ENCODE measurements around the gene KCNJ1. TPM values are rescaled to one million over a fixed set of nuclear protein-coding genes. Genes with fewer than 3 reads are reported as not detected.

The KCNJ1 gene
- total and polyA plus RNA-seq, 2 of the 8 experiments (the other 6 are each of a cell fraction or from before 2014, with no cell fraction given): 0.17 to 0.23 TPM

GRCh38 chr11:128874427-128874826 is 7.3 kb upstream of the KCNJ1 start:
- CTCF ChIA-PET (ENCODE audit: partially characterized antibody): interaction anchor here (0.9 to 4.9 kb wide), 6 partner anchors 11 to 82 kb away, joined by 3 to 35 read pairs (median 6); no protein-coding TSS in a partner anchor
- Histone ChIP-seq H3K27ac (ENCODE audit: low read depth, low read length) (no peak overlapping the region), H2BK20ac (ENCODE audit: low read length) (no peak overlapping the region), H2BK12ac (ENCODE audit: low read depth, low read length) (no peak overlapping the region), H4K20me1 (replicated peaks in 1 of 2; ENCODE audit: control insufficient read depth in 1 of 2, insufficient read depth in 2 of 2, low read length in 2 of 2) (no peaks in the 10 kb centered on the region), H4K5ac (ENCODE audit: insufficient read length, low read depth, low read length) (no peak overlapping the region), H3K4me1 (replicated peaks in 1 of 4; ENCODE audit: control insufficient read depth in 3 of 4, insufficient read depth in 4 of 4, low read length in 3 of 4) (peaks cover 17 to 35% (median 23%) of the 10 kb centered on the region in 4 experiments), H2BK120ac (replicated peaks; ENCODE audit: low read depth, low read length) (no peak overlapping the region), H3K9ac (replicated peaks in 1 of 4; ENCODE audit: extremely low read depth in 1 of 4, low read depth in 3 of 4, low read length in 3 of 4) (no peak overlapping the region), H3K4me3 (ENCODE audit: extremely low read depth in 1 of 4, insufficient read depth in 2 of 4, low read depth in 3 of 4, low read length in 4 of 4) (no peak overlapping the region), H4K91ac (replicated peaks; ENCODE audit: insufficient read length, low read length) (no peak overlapping the region), H3K18ac (ENCODE audit: extremely low read depth, low read length) (no peak overlapping the region), H3K14ac (ENCODE audit: insufficient read length) (no peak overlapping the region), H4K8ac (ENCODE audit: extremely low read depth, insufficient read depth, low read length) (no peak overlapping the region), H2AFZ (ENCODE audit: low read length) (no peak overlapping the region), H3K79me2 (ENCODE audit: control insufficient read depth in 1 of 2, insufficient read depth in 2 of 2, low read length in 2 of 2) (no peaks in the 10 kb centered on the region), H3K36me3 (ENCODE audit: control insufficient read depth in 2 of 4, insufficient read depth in 4 of 4, low read length in 3 of 4) (no peaks in the 10 kb centered on the region), H3K23me2 (ENCODE audit: low read depth, low read length) (no peaks in the 10 kb centered on the region), H3K23ac (ENCODE audit: insufficient read length) (no peak overlapping the region), H3K4me2 (ENCODE audit: insufficient read depth in 1 of 2, low read depth in 2 of 2, low read length in 2 of 2) (no peak overlapping the region), H3K79me1 (ENCODE audit: low read depth, low read length) (no peaks in the 10 kb centered on the region), H2BK5ac (ENCODE audit: low read depth, low read length) (no peak overlapping the region), H2AK5ac (ENCODE audit: low read depth, low read length) (no peak overlapping the region), H3K9me3 (ENCODE audit: insufficient read depth in 2 of 2, low read depth in 1 of 2, low read length in 1 of 2) (no peaks in the 10 kb centered on the region), H2BK15ac (ENCODE audit: low read length) (0 out of 2 replicates have a peak overlapping the region, but pooled peaks have one; percentile 6), H3K4ac (replicated peaks; ENCODE audit: insufficient read length, low read depth, low read length) (no peak overlapping the region), H3K56ac (replicated peaks; ENCODE audit: insufficient read length, low read depth, low read length) (no peak overlapping the region), H3K27me3 (replicated peaks in 1 of 4; ENCODE audit: control insufficient read depth in 3 of 4, extremely low read depth in 1 of 4, insufficient read depth in 3 of 4, low read length in 3 of 4) (peaks cover 0 to 11% (median 7%) of the 10 kb centered on the region in 4 experiments; a peak in 5 of 7 replicates)
- FAIRE-seq (no peak), DNase-seq (ENCODE audit: low read depth in 1 of 2, low spot score in 2 of 2) (no peak)
- TF ChIP-seq SP2 (IDR thresholded peaks at IDR 0.05; ENCODE audit: low read length): no peak
- no peak for TF ChIP-seq ATF2 (IDR thresholded peaks at IDR 0.05; ENCODE audit: low read length)
- TF ChIP-seq PHF8 (conservative IDR thresholded peaks at IDR 0.05; ENCODE audit: low read depth, low read length): no peak
- TF ChIP-seq POLR2A (IDR thresholded peaks at IDR 0.05; ENCODE audit: control extremely low read depth in 1 of 2, low read depth in 2 of 2, low read length in 2 of 2): no peak
- TF ChIP-seq SRF (IDR thresholded peaks at IDR 0.05; ENCODE audit: low read depth, low read length): no peak
- TF ChIP-seq CEBPB (IDR thresholded peaks at IDR 0.05; ENCODE audit: low read depth, low read length): no peak
- no peak for TF ChIP-seq BRCA1 (IDR thresholded peaks at IDR 0.05; ENCODE audit: low read depth, low read length)
- TF ChIP-seq GTF2F1 (IDR thresholded peaks at IDR 0.05; ENCODE audit: borderline replicate concordance, low read depth, low read length): no peak
- TF ChIP-seq SIRT6 (IDR thresholded peaks at IDR 0.05; ENCODE audit: low read length): no peak
- TF ChIP-seq MAX (IDR thresholded peaks at IDR 0.05): no peak
- TF ChIP-seq JUND (IDR thresholded peaks at IDR 0.05; ENCODE audit: low read length): no peak
- POLR2A ChIA-PET (ENCODE audit: partially characterized antibody): no interaction called here
- 93% methylated on average over 3 of the region's 3 CpGs; no CpG with 5 or more reads in 1 of the 2 experiments for WGBS, 2 experiments (ENCODE audit: extremely low coverage in 1 of 2, insufficient coverage in 1 of 2, insufficient read length in 1 of 2, insufficient replicate concordance in 2 of 2, low coverage in 1 of 2, low lambda C conversion rate in 2 of 2, missing lambda C conversion rate in 1 of 2)

All from H1 (cell line).